ENCODE results near the gene GGT5.

Gene GGT5

GRCh38 chr22:24190596-24191208 is 54.2 kb downstream of the GGT5 start:
- TF ChIP-seq BHLHE40 (IDR thresholded peaks at IDR 0.05; ENCODE audit: borderline replicate concordance) (no peak), FOXM1 (IDR thresholded peaks at IDR 0.05; ENCODE audit: borderline replicate concordance) (no peak), ZNF384 (IDR thresholded peaks at IDR 0.05) (no peak), SP1 (IDR thresholded peaks at IDR 0.05) (no peak), CTBP1 (IDR thresholded peaks at IDR 0.05; ENCODE audit: borderline replicate concordance) (no peak), NFRKB (IDR thresholded peaks at IDR 0.05) (no peak)
- DNase-seq (ENCODE audit: extremely low spot score) = no peak
- ChIA-PET POLR2A (interaction anchor here (0.7 kb wide), 1 partner anchor 57 kb away, joined by 3 read pairs; no protein-coding TSS in a partner anchor), CTCF (interaction anchor here (0.6 to 1.7 kb wide), 11 partner anchors 10 to 337 kb away, joined by 3 to 8 read pairs (median 4); partner anchors contain the start of gene SUSD2)

DNA sequence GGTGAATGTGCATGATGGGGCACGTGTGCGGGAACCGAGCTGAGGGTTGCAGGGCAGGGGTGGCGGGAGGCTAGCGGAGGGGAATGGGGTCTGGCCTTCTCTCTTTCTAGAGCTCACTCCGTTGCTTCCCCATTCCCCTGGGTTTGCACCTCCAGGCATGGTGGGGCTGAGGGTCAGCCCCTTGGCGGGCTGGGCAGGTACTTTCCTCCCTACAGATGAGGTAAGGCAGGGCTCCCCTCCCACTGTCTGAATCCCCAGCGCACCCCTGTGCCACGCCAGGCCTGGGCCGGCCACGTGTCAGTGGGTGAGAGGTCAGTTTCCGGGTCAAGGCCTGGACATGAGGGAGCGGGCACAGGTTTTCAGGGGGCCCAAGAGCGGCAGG is 54.7 kb downstream of the GGT5 start:
- DNase-seq (ENCODE audit: extremely low spot score) = no peak
- CTCF ChIA-PET = interaction anchor here (0.5 to 1.7 kb wide), 11 partner anchors 9 to 57 kb away, joined by 3 to 8 read pairs (median 3); partner anchors contain the start of gene SUSD2
- POLR2A ChIA-PET = interaction anchor here (0.7 kb wide), 1 partner anchor 57 kb away, joined by 3 read pairs; no protein-coding TSS in a partner anchor
- TF ChIP-seq FOXA1 (IDR thresholded peaks at IDR 0.05) = no peak
- TF ChIP-seq BHLHE40 (IDR thresholded peaks at IDR 0.05; ENCODE audit: borderline replicate concordance) = no peak
- TF ChIP-seq SUZ12 (IDR thresholded peaks at IDR 0.05) = no peak
- no peak for TF ChIP-seq FOXK2 (IDR thresholded peaks at IDR 0.05)
- no peak for TF ChIP-seq L3MBTL2 (conservative IDR thresholded peaks at IDR 0.05)
- no peak for TF ChIP-seq TARDBP (IDR thresholded peaks at IDR 0.05)
- TF ChIP-seq SP1 (IDR thresholded peaks at IDR 0.05) = no peak
- no peak for TF ChIP-seq ARNT (IDR thresholded peaks at IDR 0.05)
- TF ChIP-seq CTBP1 (IDR thresholded peaks at IDR 0.05; ENCODE audit: borderline replicate concordance) = no peak
- no peak for TF ChIP-seq LEF1 (IDR thresholded peaks at IDR 0.05; ENCODE audit: borderline replicate concordance)
- TF ChIP-seq NFRKB (IDR thresholded peaks at IDR 0.05) = no peak
- no peak for TF ChIP-seq FOXM1 (IDR thresholded peaks at IDR 0.05; ENCODE audit: borderline replicate concordance)
- TF ChIP-seq, protein P1, sequence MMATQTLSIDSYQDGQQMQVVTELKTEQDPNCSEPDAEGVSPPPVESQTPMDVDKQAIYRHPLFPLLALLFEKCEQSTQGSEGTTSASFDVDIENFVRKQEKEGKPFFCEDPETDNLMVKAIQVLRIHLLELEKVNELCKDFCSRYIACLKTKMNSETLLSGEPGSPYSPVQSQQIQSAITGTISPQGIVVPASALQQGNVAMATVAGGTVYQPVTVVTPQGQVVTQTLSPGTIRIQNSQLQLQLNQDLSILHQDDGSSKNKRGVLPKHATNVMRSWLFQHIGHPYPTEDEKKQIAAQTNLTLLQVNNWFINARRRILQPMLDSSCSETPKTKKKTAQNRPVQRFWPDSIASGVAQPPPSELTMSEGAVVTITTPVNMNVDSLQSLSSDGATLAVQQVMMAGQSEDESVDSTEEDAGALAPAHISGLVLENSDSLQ (IDR thresholded peaks at IDR 0.05) = no peak

DNA sequence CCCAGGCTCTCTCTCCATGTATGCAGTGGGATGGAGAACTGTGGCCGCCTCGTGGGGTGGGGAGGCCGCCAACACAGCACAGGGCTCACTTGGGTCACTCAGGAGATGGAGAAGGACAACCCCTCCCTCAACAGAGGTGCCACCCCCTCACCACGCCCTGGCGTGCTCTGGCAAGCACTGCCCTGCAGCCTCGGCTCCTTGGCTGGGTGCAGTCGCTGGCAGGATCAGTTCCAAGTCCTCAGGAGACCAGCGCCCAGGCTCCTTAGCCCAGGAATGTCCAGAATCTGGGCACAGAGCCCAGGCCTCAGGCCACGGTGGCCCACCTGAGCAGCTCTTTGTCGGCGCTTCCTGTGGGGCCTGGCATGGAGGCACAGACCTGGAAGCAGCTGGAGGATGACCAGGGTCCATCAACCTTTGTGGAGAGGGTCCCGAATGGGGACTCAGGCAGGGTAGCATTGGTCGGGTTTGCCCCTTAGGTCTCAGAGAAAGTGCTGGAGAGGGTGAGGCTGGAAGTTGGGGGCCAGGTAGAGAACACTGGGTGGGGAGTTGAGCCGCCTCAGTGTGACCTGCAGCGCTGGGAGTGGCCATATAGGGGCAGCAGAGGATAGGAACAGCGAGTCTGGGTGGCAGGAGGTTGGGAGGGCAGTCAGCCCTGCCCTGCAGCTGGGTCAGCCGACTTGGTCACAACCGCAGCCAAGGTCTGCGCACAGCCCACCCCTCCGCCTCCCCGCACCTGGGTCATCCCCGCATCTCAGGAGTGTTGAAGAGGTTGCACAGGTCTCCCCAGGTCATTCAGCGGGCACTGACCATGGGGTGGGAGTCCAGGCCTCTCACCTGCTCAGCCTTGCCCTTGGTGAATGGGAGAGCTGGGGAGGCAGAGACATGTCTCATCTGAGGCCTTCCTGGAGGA is 55.4 kb downstream of the GGT5 start:
- ChIA-PET POLR2A (interaction anchor here (0.7 kb wide), 1 partner anchor 58 kb away, joined by 3 read pairs; no protein-coding TSS in a partner anchor), CTCF (interaction anchor here (0.5 to 1.7 kb wide), 13 partner anchors 8 to 273 kb away, joined by 3 to 8 read pairs (median 3); partner anchors contain the start of gene SUSD2)
- TF ChIP-seq SUZ12 (IDR thresholded peaks at IDR 0.05) (no peak), ELF4 (IDR thresholded peaks at IDR 0.05) (no peak), SP1 (IDR thresholded peaks at IDR 0.05) (no peak), TARDBP (IDR thresholded peaks at IDR 0.05) (no peak), L3MBTL2 (conservative IDR thresholded peaks at IDR 0.05) (no peak), LEF1 (IDR thresholded peaks at IDR 0.05; ENCODE audit: borderline replicate concordance) (no peak), ARNT (IDR thresholded peaks at IDR 0.05) (no peak), NFRKB (IDR thresholded peaks at IDR 0.05) (no peak), FOXA1 (IDR thresholded peaks at IDR 0.05) (no peak), BHLHE40 (IDR thresholded peaks at IDR 0.05; ENCODE audit: borderline replicate concordance) (no peak), CTBP1 (IDR thresholded peaks at IDR 0.05; ENCODE audit: borderline replicate concordance) (no peak), ZNF384 (IDR thresholded peaks at IDR 0.05) (no peak), HDGF (IDR thresholded peaks at IDR 0.05; ENCODE audit: borderline replicate concordance) (no peak), FOXK2 (IDR thresholded peaks at IDR 0.05) (no peak)

DNA sequence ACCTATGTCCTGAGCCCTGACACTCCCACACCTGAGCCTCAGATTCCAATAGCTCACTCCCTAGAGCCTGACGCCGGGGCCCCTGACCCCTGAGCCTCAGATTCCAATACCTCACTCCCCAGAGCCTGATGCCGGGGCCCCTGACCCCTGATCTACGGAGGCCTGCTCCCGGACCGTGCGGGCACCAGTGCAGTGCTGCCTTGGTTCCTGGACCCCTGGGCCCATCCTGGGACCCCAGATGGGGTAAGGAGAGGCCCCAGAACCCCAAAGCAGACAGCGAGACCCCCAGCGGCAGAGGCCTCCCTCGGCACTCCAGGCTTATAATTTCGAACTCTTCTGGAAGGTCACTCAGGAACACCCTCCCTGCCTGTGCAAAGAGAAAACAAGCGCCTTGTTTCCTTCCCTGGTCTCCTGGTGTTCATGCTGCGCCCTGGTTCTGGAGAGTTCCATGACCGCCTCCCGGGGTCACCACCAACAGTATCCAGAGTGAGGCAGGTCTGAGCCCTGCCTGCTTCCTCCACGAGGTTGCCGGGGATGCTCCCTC is 56.1 kb downstream of the GGT5 start:
- ChIA-PET CTCF (interaction anchor here (0.6 to 1.7 kb wide), 7 partner anchors 12 to 274 kb away, joined by 3 to 8 read pairs (median 4); no protein-coding TSS in a partner anchor), POLR2A (no interaction called here)
- no peak for DNase-seq (ENCODE audit: extremely low spot score)
- no peak for TF ChIP-seq SP1 (IDR thresholded peaks at IDR 0.05)
- TF ChIP-seq TARDBP (IDR thresholded peaks at IDR 0.05) = no peak
- no peak for TF ChIP-seq BHLHE40 (IDR thresholded peaks at IDR 0.05; ENCODE audit: borderline replicate concordance)
- no peak for TF ChIP-seq HDGF (IDR thresholded peaks at IDR 0.05; ENCODE audit: borderline replicate concordance)
- no peak for TF ChIP-seq FOXA1 (IDR thresholded peaks at IDR 0.05)
- TF ChIP-seq LEF1 (IDR thresholded peaks at IDR 0.05; ENCODE audit: borderline replicate concordance) = no peak
- no peak for TF ChIP-seq ZNF384 (IDR thresholded peaks at IDR 0.05)
- TF ChIP-seq SUZ12 (IDR thresholded peaks at IDR 0.05) = no peak
- no peak for TF ChIP-seq CTBP1 (IDR thresholded peaks at IDR 0.05; ENCODE audit: borderline replicate concordance)
- TF ChIP-seq NFRKB (IDR thresholded peaks at IDR 0.05) = no peak
- TF ChIP-seq, protein P1 (IDR thresholded peaks at IDR 0.05) = no peak
- TF ChIP-seq ARNT (IDR thresholded peaks at IDR 0.05) = no peak
- TF ChIP-seq FOXM1 (IDR thresholded peaks at IDR 0.05; ENCODE audit: borderline replicate concordance) = no peak
- no peak for TF ChIP-seq FOXK2 (IDR thresholded peaks at IDR 0.05)
- TF ChIP-seq L3MBTL2 (conservative IDR thresholded peaks at IDR 0.05) = no peak
- TF ChIP-seq ELF4 (IDR thresholded peaks at IDR 0.05) = no peak

More for the DNA sequence above, 55.4 kb downstream of the GGT5 start:
- peak; percentile 88 for DNase-seq (ENCODE audit: extremely low spot score)

DNA sequence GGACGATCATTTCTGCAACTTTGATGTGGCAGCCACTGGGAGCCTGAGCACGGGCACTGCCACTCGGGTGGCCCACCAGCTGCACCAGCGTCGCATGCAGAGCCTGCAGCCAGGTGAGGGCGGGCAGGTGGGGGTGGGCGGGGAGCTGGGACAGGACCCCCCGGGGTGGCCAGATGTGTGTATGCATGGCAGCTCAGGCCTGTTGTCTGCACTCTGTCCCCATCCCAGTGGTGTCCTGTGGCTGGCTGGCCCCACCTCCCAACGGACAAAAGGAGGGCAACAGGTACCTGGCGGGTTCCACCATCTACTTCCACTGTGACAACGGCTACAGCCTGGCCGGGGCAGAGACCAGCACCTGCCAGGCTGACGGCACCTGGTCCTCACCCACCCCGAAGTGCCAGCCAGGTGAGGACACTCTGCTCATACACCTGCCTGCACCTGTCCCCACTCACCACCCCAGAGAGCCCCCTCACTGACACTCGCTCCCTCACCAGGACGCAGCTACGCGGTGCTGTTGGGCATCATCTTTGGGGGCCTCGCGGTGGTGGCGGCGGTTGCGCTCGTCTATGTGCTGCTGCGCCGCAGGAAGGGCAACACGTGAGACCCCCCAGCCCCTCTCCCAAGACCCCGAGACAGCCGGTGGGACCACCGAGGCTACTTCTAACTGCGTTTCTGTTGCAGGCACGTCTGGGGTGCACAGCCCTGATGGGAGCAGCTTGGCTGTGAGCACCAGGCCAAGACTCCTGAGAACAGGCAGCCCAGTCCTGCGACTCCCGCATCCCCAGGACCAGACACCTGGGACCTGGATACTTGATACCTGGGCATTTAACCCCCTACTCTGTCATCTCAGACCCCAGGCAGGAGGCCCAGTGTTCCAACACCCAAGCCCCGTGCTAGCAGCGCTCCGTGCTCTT is 56.9 kb downstream of the GGT5 start:
- DNase-seq (ENCODE audit: extremely low spot score) = no peak
- CTCF ChIA-PET = interaction anchor here (0.6 to 0.7 kb wide), 2 partner anchors 11 to 40 kb away, joined by 3 read pairs; no protein-coding TSS in a partner anchor
- POLR2A ChIA-PET = no interaction called here
- TF ChIP-seq BHLHE40 (IDR thresholded peaks at IDR 0.05; ENCODE audit: borderline replicate concordance) = no peak
- no peak for TF ChIP-seq FOXK2 (IDR thresholded peaks at IDR 0.05)
- TF ChIP-seq, protein P1 (IDR thresholded peaks at IDR 0.05) = no peak
- TF ChIP-seq FOXM1 (IDR thresholded peaks at IDR 0.05; ENCODE audit: borderline replicate concordance) = no peak
- no peak for TF ChIP-seq ARNT (IDR thresholded peaks at IDR 0.05)
- TF ChIP-seq ZNF384 (IDR thresholded peaks at IDR 0.05) = no peak
- no peak for TF ChIP-seq L3MBTL2 (conservative IDR thresholded peaks at IDR 0.05)
- TF ChIP-seq LEF1 (IDR thresholded peaks at IDR 0.05; ENCODE audit: borderline replicate concordance) = no peak
- TF ChIP-seq CTBP1 (IDR thresholded peaks at IDR 0.05; ENCODE audit: borderline replicate concordance) = no peak
- no peak for TF ChIP-seq TARDBP (IDR thresholded peaks at IDR 0.05)
- no peak for TF ChIP-seq SP1 (IDR thresholded peaks at IDR 0.05)
- no peak for TF ChIP-seq ELF4 (IDR thresholded peaks at IDR 0.05)
- no peak for TF ChIP-seq FOXA1 (IDR thresholded peaks at IDR 0.05)

Data from HEK293T (cell line).